ENCODE data around the gene CACNG5.

The CACNG5 gene, protein sequence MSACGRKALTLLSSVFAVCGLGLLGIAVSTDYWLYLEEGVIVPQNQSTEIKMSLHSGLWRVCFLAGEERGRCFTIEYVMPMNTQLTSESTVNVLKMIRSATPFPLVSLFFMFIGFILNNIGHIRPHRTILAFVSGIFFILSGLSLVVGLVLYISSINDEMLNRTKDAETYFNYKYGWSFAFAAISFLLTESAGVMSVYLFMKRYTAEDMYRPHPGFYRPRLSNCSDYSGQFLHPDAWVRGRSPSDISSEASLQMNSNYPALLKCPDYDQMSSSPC

GRCh38 chr17:66834919-66835454 lies at the start of gene CACNG5:
Gene CACNG5, plus strand, starts transcription at chr17:66835117. Its CDS starts 42,216 bp downstream, at chr17:66877333.
- DNase-seq (ENCODE audit: low read depth in 2 of 2): no peak

GRCh38 chr17:66786107-66786506 lies 48.8 kb upstream of the CACNG5 start:
- no peak for DNase-seq (ENCODE audit: low read depth in 2 of 2)

GRCh38 chr17:66787914-66788313 lies 47.0 kb upstream of the CACNG5 start:
- no peak for DNase-seq (ENCODE audit: low read depth in 2 of 2)

- no peak for DNase-seq (ENCODE audit: low read depth in 2 of 2)
Observed at GRCh38 chr17:66789093-66789492, 45.8 kb upstream of the CACNG5 start.

DNA sequence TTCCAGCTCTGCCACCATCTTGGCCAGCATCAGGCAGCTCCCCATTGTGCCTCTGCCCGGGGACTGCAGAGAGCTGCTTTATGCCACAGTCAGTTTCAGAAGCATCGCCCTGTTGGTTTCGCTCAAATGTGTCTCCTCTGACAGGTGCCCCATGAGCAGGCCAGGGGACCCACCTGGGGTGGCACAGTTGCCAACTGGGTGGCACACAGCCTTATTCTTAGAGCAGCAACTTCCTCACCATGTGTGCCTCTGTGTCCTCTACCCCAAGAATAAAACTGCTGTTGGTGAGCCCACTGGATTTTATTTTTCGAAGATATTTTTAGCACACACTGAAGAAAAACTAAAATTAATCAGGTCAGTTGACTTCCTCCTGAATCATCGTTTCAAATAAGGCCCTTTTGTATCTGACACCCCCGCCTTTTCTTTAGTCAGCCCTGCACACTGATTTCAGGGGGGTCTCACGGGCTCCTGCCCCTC lies 44.9 kb upstream of the CACNG5 start:
- no peak for DNase-seq (ENCODE audit: low read depth in 2 of 2)

DNA sequence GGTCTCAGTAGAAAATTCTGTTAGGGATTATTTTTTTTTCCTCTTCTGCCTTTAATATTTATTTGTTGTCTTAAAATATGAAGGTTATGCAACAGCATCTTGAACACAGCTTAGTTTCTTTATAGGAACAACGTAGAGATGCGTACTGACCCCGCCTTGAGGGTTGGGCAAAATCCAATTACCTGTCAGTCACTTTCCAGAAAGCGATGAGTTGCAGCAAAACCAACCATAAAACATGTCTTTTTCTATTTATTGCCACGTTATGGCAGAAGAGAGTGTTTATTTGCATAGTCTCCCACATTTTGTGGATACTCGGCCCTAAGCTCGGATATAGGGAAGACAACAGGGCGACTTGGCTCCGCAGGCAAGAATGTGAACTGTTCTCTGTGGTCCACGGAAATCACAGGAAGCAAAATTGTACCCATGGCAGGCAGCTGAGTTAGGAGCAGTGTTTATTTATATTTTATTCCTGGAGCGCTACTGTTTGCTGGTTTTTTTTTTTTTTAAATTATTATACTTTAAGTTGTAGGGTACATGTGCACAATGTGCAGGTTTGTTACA lies 44.3 kb upstream of the CACNG5 start:
- DNase-seq (ENCODE audit: low read depth in 2 of 2): no peak

- DNase-seq (ENCODE audit: low read depth in 2 of 2): no peak
Observed at GRCh38 chr17:66791347-66791746, 43.6 kb upstream of the CACNG5 start.

- no peak for DNase-seq (ENCODE audit: low read depth in 2 of 2)
Observed at GRCh38 chr17:66793814-66794213, 41.1 kb upstream of the CACNG5 start.

- DNase-seq (ENCODE audit: low read depth in 2 of 2): no peak
Observed at GRCh38 chr17:66795486-66795885, 39.4 kb upstream of the CACNG5 start.

- DNase-seq (ENCODE audit: low read depth in 2 of 2): no peak
Observed at GRCh38 chr17:66799849-66800537, 34.9 kb upstream of the CACNG5 start.

GRCh38 chr17:66803474-66803951 lies 31.4 kb upstream of the CACNG5 start:
- no peak for DNase-seq (ENCODE audit: low read depth in 2 of 2)

- DNase-seq (ENCODE audit: low read depth in 2 of 2): no peak
Observed at GRCh38 chr17:66805567-66805966, 29.4 kb upstream of the CACNG5 start.

- DNase-seq (ENCODE audit: low read depth in 2 of 2): no peak
Observed at GRCh38 chr17:66807182-66807581, 27.7 kb upstream of the CACNG5 start.

- no peak for DNase-seq (ENCODE audit: low read depth in 2 of 2)
Observed at GRCh38 chr17:66809408-66809807, 25.5 kb upstream of the CACNG5 start.

- no peak for DNase-seq (ENCODE audit: low read depth in 2 of 2)
Observed at GRCh38 chr17:66810951-66811682, 23.8 kb upstream of the CACNG5 start.

DNA sequence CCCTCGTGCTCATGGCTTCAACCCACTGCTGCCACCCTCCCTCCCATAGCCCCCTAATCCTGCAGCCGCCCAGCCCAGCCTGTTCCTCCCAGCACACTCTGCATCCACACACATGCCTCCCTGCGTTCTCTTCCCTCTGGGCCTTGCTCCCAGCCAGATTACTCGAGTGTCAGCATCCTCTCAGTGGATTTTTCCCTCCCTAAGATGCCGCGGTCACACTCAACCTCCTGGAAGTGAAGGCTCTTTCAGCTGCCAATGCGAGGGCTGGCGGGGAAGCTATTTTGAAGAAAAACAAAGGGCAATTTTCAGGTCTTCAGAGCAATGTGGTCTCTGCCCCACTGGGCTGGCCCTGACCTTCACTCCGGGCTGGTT lies 23.2 kb upstream of the CACNG5 start:
- DNase-seq (ENCODE audit: low read depth in 2 of 2): no peak

DNA sequence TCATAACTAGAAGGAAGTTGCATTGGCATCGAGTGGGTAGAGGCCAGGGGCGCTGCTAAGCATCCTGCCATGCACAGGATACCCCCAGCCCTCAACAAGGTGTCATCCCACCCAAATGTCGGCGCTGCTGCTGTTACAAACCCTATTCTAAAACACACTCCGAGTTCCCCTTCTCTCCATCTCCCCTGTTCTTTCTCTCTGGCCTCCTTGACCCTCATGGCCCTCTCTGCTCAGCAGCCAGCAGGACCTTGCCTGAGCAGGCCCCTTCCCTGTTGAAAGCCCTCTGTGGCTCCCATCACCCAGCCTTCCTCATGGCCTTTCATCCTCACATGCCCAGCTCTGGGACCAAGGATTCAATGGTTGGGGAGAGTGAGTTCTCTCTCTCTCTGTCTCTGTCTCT lies 22.3 kb upstream of the CACNG5 start:
- no peak for DNase-seq (ENCODE audit: low read depth in 2 of 2)

DNA sequence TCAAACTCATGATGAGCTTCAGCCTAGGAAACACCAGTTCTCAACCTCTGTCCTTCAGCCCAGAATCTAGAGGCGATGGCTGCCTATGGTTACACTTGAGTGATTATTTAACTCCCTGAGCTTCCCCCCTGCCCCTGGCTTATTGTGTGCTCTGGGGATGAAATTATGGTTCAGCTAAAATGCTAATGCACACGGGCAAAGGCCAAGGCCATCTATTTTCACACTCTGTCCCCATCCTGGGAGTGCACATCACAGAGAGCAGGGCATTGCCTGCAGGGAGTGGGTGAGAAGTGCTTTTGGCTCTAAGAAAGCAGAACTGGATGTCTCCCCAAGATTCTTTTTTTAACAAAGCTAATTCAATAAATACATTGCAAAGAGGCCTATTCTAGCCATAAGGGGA lies 21.6 kb upstream of the CACNG5 start:
- no peak for DNase-seq (ENCODE audit: low read depth in 2 of 2)

DNA sequence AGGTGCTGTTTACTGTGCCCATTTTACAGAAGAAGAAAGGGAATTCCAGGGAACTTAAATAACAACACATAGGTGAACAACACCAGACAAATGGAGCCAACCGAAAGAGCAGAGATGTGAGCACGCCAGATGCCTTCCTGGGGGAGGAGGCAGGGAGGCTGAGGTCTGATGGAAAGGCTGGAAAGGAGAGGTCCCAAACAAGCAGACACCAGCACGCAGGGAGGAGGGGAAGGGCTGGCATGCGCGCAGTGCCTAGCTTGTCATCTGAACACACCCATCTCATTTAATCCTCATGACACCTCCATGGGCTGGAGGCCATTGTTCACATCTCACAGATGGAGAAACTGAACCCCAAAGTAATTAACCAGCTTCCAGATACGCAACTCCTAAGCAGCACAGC lies 20.9 kb upstream of the CACNG5 start:
- DNase-seq (ENCODE audit: low read depth in 2 of 2): no peak

DNA sequence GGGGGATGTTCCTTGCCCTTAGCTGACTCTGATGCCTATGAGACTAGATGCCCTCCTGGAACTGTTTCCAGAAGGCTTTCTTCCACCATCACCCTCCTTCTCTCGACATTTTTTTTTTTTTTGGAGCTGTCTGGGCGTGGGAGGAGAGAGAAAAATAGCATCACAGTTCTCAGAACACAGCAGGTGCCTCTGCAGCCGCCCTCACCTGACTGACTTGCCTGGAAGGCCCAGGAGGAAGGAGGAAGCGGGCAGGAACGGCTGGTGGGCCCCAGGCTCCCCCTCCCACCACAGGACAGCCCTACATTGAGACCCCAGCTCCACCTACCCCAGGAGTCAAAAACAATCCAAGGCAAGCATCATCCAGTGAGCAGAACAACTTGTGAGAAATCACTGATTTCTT lies 20.3 kb upstream of the CACNG5 start:
- DNase-seq (ENCODE audit: low read depth in 2 of 2): no peak

DNA sequence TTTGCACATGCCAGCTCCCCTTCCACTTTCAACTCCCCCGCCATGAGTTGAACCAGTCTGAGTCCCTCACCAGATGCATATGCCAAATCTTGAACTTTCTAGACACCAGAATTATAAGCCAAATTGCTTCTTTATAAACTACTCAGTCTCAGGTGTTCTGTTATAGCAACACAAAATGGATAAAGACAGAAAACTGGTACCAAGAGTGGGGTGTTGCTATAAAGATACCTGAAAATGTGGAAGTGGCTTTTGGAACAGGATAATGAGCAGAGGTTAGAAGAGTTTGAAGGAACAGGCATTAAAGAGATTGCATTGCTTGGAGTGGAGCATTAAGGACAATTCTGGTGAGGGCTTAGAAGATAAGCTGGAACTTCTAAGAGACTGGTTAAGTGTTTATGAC lies 17.2 kb upstream of the CACNG5 start:
- DNase-seq (ENCODE audit: low read depth in 2 of 2): no peak

DNA sequence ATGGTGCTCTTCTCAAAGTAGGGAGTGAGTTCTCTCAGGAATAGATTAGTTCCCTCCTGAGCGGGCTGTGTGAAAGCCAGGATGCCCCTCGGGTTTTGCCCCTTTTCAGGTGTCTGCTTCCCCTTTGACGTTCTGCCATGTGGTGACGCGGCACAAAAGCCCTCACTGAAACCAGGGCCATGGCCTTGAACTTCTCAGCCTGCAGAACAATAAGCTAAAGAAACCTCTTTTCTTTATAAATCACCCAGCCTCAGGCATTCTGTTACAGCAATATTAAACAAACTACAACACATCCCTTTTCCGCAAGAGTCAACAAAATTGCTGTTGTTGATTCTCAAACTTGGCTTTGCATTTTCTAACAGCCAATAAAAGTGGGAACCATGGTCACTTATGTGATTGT lies 15.5 kb upstream of the CACNG5 start:
- no peak for DNase-seq (ENCODE audit: low read depth in 2 of 2)

Measured in stimulated activated CD4-positive, alpha-beta T cell treated with anti-CD3 and anti-CD28 coated beads, Interleukin-15, amount 100 ng/mL, for 48 hours (primary cell).